Esophagus squamous epithelium (tissue), 5 donors: ENCODE measurements around the gene SLC43A2. TPM values are rescaled to one million over a fixed set of nuclear protein-coding genes. Genes with fewer than 3 reads are reported as not detected.
A peak's percentile ranks its signal among the peaks of the same experiment; 100 is the strongest.

Source experiments
- DNase-seq: peaks from one replicate; lab custom pipeline; 2025; lab: John Stamatoyannopoulos, UW
- H3K27ac ChIP-seq, 4 donors: fragments of 200-600 bp; sonication (generic); one replicate each; pipeline ENCODE4 v1.5.1; 2016 to 2019; ENCODE audit warnings: mild to moderate bottlenecking in 1 of 4
- H3K27me3 ChIP-seq, 4 donors: fragments of 200-600 bp; sonication (generic); 1 replicate in 3 of 4; 2 replicates in 1 of 4; pipeline versions ENCODE4 v1.5.1 to v1.6.0; 2017 to 2021; ENCODE audit warnings: antibody characterized with exemption in 1 of 4
- H3K36me3 ChIP-seq, 3 donors: fragments of 200-600 bp; sonication (generic); one replicate each; pipeline ENCODE4 v1.5.1; 2016 to 2019
- H3K4me1 ChIP-seq, 3 donors: fragments of 200-600 bp; sonication (generic); one replicate each; pipeline ENCODE4 v1.5.1; 2017 to 2019
- H3K4me3 ChIP-seq, 4 donors: fragments of 200-600 bp; sonication (generic); 1 replicate in 3 of 4; 2 replicates in 1 of 4; pipeline ENCODE4 v1.5.1; 2016 to 2019; ENCODE audit warnings: mild to moderate bottlenecking in 2 of 4, moderate library complexity in 1 of 4
- H3K9me3 ChIP-seq, 3 donors: fragments of 200-600 bp; sonication (generic); one replicate each; pipeline ENCODE4 v1.5.1; 2016 to 2019
- POLR2A ChIP-seq, 4 donors: fragments of 450-650 bp; IDR thresholded peaks; one replicate each; pipeline ENCODE4 v1.6.1; 2017; ENCODE audit warnings: antibody characterized with exemption in 4 of 4, mild to moderate bottlenecking in 4 of 4, moderate library complexity in 3 of 4
- WGBS, 2 donors: methylation state at CpG; one replicate each; pipeline ENCODE4 v1.1.5; 2018; 5-methylcytosine and 5-hydroxymethylcytosine counted together
- intact Hi-C: fragments of 100-400 bp; cut with DNase I; formaldehyde crosslinking; loops from one replicate; pipeline ENCODE4 v1.15.0; 2022
- total RNA-seq, 4 donors: library from RNA; depleted of rRNA; stranded (reverse); fragments of >200 nt; gene quantifications; one replicate each; pipeline ENCODE4 v1.1.0, GENCODE V29; 2016
- TF ChIP-seq, protein P1 (sequence below), 6 experiments: fragments of 450-650 bp in 4 of 6; fragments of 200-600 bp in 2 of 6; sonication (generic) in 2 of 6; IDR thresholded peaks; one replicate each; pipeline ENCODE4 v1.5.1; 2016 to 2019; ENCODE audit warnings: antibody characterized with exemption in 6 of 6, mild to moderate bottlenecking in 4 of 6, moderate library complexity in 4 of 6
- donor health status: DM: yes; HTN: yes; CAD: no.

The SLC43A2 gene
- total RNA-seq, 4 donors from 2014 or later: 2.5 to 12.4 (median 5.3) TPM

DNA sequence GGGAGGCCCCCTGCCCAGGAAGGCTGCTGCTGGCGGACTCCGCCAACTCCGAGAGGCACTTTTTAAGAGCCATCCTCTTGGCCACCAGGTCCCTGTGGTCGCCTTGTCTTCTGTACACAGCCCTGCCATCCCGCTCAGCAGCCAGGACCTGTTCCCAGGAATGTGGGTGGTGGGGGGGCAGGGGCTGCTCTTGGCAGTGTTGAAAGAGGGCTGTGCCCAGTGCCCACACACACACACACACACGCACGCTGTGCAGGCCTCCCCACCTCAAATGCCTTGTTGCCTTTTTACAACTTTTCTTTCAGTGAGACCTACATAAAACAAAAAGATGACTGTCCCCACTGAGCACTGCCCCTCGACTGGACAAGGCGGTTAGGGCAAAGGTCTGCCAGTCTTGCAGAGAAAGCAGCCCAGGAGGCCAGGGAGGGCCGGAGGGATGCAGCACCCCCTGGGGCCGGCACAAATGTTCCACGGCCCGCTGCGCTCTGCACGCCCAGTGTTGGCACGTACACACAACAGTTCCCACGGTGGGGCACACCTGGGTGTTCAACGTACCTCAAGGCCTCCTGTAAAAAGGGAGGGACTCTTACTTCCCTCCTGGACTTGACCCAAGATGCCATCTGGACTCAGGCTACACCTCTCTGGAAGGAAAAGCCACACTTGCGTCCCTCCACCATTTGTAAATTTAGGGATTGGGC, 47.5 kb downstream of the SLC43A2 start:
- TF ChIP-seq, protein P1, sequence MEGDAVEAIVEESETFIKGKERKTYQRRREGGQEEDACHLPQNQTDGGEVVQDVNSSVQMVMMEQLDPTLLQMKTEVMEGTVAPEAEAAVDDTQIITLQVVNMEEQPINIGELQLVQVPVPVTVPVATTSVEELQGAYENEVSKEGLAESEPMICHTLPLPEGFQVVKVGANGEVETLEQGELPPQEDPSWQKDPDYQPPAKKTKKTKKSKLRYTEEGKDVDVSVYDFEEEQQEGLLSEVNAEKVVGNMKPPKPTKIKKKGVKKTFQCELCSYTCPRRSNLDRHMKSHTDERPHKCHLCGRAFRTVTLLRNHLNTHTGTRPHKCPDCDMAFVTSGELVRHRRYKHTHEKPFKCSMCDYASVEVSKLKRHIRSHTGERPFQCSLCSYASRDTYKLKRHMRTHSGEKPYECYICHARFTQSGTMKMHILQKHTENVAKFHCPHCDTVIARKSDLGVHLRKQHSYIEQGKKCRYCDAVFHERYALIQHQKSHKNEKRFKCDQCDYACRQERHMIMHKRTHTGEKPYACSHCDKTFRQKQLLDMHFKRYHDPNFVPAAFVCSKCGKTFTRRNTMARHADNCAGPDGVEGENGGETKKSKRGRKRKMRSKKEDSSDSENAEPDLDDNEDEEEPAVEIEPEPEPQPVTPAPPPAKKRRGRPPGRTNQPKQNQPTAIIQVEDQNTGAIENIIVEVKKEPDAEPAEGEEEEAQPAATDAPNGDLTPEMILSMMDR (IDR thresholded peaks at IDR 0.05): no peak
- no peak for TF ChIP-seq POLR2A (IDR thresholded peaks at IDR 0.05)
- Histone ChIP-seq H3K4me1 (peaks cover 17 to 72% (median 31%) of the 10 kb centered on the region in 3 donors), H3K4me3 (no peak overlapping the region), H3K27ac (no peak overlapping the region), H3K9me3 (no peaks in the 10 kb centered on the region), H3K36me3 (no peaks in the 10 kb centered on the region), H3K27me3 (no peaks in the 10 kb centered on the region)
- intact Hi-C loops: no loop called here
- 60 to 81% methylated on average over 6 to 14 of the region's 19 CpGs for WGBS, 2 donors
- DNase-seq: no peak

DNA sequence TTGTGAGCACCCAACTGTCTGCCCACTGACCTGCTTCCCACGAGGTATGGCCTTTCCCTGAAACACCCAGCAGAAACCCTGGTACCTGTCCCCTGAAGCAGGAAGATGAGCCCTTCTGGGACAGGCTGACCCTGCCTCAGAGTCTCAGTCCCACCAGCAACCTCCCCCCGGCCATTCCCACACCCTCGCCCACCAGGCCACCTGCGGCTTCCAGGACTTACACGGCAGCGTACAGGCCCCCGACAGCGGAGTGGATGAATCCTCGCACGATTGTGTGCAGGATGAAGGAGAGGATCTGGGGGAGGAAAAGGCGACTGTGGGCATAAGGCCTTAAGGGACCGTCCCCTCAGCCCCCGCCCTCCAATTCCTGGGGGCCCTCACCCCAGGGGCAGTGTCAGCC, 50.6 kb downstream of the SLC43A2 start:
- WGBS, 2 donors: 76 to 88% methylated on average over 9 to 10 of the region's 13 CpGs
- intact Hi-C loops: no loop called here
- TF ChIP-seq, protein P1 (IDR thresholded peaks at IDR 0.05): no peak
- TF ChIP-seq POLR2A (IDR thresholded peaks at IDR 0.05): no peak
- Histone ChIP-seq H3K9me3 (no peaks in the 10 kb centered on the region), H3K27ac (peak overlapping the region; percentile 65 to 93 (median 82)), H3K27me3 (no peaks in the 10 kb centered on the region), H3K36me3 (no peaks in the 10 kb centered on the region), H3K4me3 (no peak overlapping the region), H3K4me1 (peaks cover 32 to 70% (median 44%) of the 10 kb centered on the region in 3 donors)
- no peak for DNase-seq

DNA sequence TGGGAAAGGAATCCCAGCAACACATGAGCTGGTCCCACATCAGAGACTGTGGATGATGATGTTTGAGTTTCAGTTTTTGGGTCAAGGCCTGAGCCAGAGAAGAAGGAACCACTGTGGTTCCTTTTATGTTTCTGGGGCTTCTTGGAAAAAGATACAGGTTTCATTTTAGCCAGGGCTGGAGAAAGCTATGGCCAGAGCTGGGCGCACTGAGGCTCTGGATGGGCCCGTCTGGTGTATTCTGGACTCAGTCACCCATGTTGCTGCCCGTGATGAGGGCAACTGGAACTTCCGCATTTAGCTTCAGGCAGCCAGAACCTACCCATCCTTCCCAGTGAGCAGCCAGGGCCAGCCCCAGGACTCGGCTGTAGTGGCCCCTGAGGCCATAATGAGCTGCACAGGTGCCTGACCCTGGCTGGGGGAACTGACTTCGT, 51.0 kb downstream of the SLC43A2 start:
- no peak for DNase-seq
- peak overlapping the region in 1 of 4 donors; percentile 34 for H3K4me3 ChIP-seq
- no peaks in the 10 kb centered on the region for H3K36me3 ChIP-seq
- no peaks in the 10 kb centered on the region for H3K9me3 ChIP-seq
- H3K4me1 ChIP-seq: peaks cover 32 to 70% (median 44%) of the 10 kb centered on the region in 3 donors
- peak overlapping the region; percentile 65 to 93 (median 82) for H3K27ac ChIP-seq
- WGBS, 2 donors: 39 to 70% methylated on average over 2 to 3 of the region's 6 CpGs
- no peaks in the 10 kb centered on the region for H3K27me3 ChIP-seq
- intact Hi-C loops: no loop called here
- TF ChIP-seq, protein P1 (IDR thresholded peaks at IDR 0.05): no peak
- TF ChIP-seq POLR2A (IDR thresholded peaks at IDR 0.05): no peak

DNA sequence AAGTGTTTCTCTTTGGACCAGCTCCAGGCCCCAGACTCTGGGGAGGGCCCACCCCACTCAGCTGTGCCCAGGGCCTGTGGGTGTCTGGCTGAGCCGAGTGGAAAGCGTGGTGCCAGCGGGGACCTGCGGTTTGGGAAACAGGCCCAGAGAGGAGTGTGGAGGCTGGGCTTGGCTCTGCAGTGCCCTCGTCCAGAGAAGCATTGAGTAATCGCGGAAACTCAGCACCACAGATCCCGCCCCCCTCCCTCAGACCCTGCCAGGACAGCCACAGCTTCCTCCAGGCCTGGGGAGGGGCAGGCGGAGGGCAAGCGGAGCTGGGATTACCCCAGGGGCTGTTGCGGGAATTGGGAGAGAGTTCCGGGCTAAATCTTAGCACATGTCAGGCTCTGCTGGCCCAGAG, 51.5 kb downstream of the SLC43A2 start:
- Histone ChIP-seq H3K9me3 (no peaks in the 10 kb centered on the region), H3K27ac (peak overlapping the region; percentile 65 to 93 (median 82)), H3K27me3 (no peaks in the 10 kb centered on the region), H3K4me3 (peak overlapping the region in 1 of 4 donors; percentile 34), H3K4me1 (peaks cover 32 to 70% (median 44%) of the 10 kb centered on the region in 3 donors), H3K36me3 (no peaks in the 10 kb centered on the region)
- peak in 1 of 4 donors; percentile 29 for TF ChIP-seq POLR2A (IDR thresholded peaks at IDR 0.05)
- TF ChIP-seq, protein P1 (IDR thresholded peaks at IDR 0.05): peak in 1 of 6 experiments; percentile 14
- no peak for DNase-seq
- 23% methylated on average over 3 of the region's 12 CpGs; no CpG with 5 or more reads in 1 of the 2 donors for WGBS, 2 donors
- intact Hi-C loops: no loop called here

DNA sequence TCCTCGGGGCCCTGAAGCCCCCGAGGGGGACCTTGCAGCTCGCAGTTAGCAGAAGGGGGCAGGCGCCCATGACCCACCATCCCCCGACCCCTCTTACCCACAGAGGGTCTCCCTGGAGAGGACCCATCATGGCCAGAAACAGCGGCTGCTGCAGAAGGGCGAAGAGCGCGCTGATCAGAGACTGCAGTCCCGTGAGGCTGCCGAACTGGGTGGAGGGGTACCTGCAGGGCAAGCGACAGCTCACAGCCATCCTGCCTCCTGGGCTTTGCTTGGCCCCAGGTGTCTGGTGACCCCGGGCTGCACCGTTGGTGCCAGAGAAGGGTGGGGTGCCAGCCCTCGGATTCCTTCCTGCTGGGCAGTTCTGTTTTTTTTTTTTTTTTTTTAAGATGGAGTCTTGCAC, 52.1 kb downstream of the SLC43A2 start:
- TF ChIP-seq, protein P1 (IDR thresholded peaks at IDR 0.05): no peak
- no peak for TF ChIP-seq POLR2A (IDR thresholded peaks at IDR 0.05)
- H3K27ac ChIP-seq: peak overlapping the region; percentile 65 to 93 (median 82)
- intact Hi-C loops: no loop called here
- WGBS, 2 donors: 70 to 74% methylated on average over 7 to 12 of the region's 15 CpGs
- peaks cover 32 to 63% (median 43%) of the 10 kb centered on the region in 3 donors for H3K4me1 ChIP-seq
- H3K36me3 ChIP-seq: no peaks in the 10 kb centered on the region
- H3K4me3 ChIP-seq: no peak overlapping the region
- DNase-seq: no peak
- no peaks in the 10 kb centered on the region for H3K9me3 ChIP-seq
- H3K27me3 ChIP-seq: no peaks in the 10 kb centered on the region
